Measurements from ENCODE around the gene MTG2.

The MTG2 gene

DNA sequence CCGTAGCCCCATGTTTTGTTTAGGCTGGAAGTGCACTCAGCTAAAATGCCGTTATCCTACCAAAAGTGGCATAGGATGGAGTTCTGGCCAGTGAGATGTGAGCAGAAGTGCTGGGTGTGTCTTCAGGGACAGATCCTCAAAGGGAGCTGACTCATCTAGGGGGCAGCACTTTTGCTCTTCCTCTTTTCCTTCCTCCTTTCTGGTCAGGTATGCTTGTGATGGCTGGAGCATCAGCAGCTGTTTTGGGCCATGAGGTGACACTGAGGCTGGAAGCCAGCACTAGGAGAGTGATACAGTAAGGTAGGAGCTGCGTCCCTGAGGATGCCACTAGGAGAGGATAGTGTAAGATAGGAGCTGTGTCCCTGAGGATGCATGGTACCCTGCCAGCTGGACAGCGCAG is 50.9 kb downstream of the MTG2 start:
- DNase-seq (ENCODE audit: low spot score): no peak
- Histone ChIP-seq H3K4me3 (no peak overlapping the region), H3K27ac (no peak overlapping the region)
- TF ChIP-seq, protein P1, sequence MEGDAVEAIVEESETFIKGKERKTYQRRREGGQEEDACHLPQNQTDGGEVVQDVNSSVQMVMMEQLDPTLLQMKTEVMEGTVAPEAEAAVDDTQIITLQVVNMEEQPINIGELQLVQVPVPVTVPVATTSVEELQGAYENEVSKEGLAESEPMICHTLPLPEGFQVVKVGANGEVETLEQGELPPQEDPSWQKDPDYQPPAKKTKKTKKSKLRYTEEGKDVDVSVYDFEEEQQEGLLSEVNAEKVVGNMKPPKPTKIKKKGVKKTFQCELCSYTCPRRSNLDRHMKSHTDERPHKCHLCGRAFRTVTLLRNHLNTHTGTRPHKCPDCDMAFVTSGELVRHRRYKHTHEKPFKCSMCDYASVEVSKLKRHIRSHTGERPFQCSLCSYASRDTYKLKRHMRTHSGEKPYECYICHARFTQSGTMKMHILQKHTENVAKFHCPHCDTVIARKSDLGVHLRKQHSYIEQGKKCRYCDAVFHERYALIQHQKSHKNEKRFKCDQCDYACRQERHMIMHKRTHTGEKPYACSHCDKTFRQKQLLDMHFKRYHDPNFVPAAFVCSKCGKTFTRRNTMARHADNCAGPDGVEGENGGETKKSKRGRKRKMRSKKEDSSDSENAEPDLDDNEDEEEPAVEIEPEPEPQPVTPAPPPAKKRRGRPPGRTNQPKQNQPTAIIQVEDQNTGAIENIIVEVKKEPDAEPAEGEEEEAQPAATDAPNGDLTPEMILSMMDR (IDR thresholded peaks at IDR 0.05): no peak

DNA sequence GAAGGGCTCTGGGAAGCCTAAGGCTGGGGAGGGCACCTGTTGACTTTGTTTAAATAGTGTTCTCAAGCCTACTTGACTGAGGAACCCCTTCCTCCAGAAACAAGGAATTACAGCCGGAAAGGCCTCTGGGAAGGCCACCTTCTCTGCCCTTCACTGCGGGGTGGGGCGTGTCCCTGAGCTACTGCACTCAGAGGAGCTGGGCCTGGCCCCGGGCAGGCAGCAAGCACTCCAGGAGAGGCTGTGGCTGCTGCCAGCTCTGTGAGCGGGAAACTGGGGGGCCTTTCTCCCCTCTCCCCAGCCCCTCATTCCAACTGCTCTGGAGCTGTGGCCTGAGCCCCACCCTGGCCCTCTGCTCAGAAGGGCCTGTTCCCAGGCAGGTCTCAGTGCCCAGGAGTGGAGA is 51.5 kb downstream of the MTG2 start:
- TF ChIP-seq, protein P1 (IDR thresholded peaks at IDR 0.05): no peak
- no peak overlapping the region for H3K4me3 ChIP-seq
- no peak overlapping the region for H3K27ac ChIP-seq
- no peak for DNase-seq (ENCODE audit: low spot score)

- no peak overlapping the region for H3K4me3 ChIP-seq
Observed at GRCh38 chr20:62235001-62235776, 52.4 kb downstream of the MTG2 start.

GRCh38 chr20:62235777-62236157 is 52.9 kb downstream of the MTG2 start:
- no peak overlapping the region for H3K27ac ChIP-seq
- H3K4me3 ChIP-seq: no peak overlapping the region
- no peak for DNase-seq (ENCODE audit: low spot score)
- TF ChIP-seq, protein P1 (IDR thresholded peaks at IDR 0.05): no peak

More at GRCh38 chr20:62235001-62235776, 52.4 kb downstream of the MTG2 start:
- no peak for DNase-seq (ENCODE audit: low spot score)
- TF ChIP-seq, protein P1 (IDR thresholded peaks at IDR 0.05): no peak
- no peak overlapping the region for H3K27ac ChIP-seq

- no peak for DNase-seq (ENCODE audit: low spot score)
- H3K4me3 ChIP-seq: no peak overlapping the region
- H3K27ac ChIP-seq: no peak overlapping the region
- TF ChIP-seq, protein P1 (IDR thresholded peaks at IDR 0.05): no peak
Observed at GRCh38 chr20:62236200-62236599, 53.4 kb downstream of the MTG2 start.

DNA sequence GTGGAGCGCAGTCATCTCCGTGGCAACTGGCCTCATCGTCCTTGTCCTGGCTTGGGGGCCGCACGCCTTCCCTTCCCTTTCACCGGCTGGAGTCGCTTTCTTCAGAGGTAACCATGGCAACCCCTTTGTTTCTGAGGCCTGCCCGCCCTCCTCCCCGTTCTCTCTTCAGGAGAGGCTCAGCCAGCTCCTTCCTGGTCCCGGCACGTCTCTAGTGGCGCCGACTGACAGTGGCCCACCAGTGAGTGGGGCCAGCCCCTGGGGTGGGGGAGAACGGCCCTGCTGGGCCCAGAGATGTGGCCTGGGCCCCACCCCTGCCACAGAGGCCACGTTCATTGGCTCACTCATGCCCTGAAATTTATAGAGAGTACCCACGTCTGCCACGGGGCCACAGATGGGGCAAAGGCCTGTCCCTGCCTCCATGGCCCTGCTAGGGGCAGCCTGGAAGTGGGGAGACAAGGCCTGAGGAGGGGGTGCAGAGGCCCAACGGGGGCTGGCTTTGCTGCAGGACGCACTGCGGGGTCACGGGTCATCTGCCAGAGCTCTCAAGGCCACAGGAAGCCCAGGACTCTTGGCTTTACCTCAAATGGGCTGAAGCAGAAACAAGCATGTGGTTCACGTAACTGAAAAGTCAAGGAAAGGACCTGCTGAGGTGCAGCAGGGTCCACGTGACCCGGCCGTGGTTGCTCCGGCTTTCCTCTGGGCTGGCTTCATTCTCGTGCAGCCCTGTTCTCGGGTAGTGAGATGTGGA is 54.1 kb downstream of the MTG2 start:
- TF ChIP-seq, protein P1 (IDR thresholded peaks at IDR 0.05): no peak
- Histone ChIP-seq H3K27ac (no peak overlapping the region), H3K4me3 (peak overlapping the region; percentile 95)
- DNase-seq (ENCODE audit: low spot score): no peak

DNA sequence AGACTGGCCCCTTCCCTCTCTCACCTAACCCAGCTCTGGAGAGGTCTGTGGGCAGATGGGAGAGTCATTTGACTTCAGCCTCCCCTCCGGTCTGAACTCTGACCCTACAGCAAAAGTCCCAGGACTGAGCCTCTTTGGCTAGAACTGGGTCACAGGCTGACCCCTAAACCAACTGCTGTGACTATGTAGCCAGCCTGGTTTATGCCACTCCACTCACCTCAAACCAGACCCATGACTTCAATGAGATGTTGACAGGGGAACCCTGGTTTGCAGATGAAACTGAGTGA is 54.6 kb downstream of the MTG2 start:
- no peak overlapping the region for H3K27ac ChIP-seq

More for the DNA sequence above, 54.6 kb downstream of the MTG2 start:
- H3K4me3 ChIP-seq: peak overlapping the region; percentile 95
- TF ChIP-seq, protein P1 (IDR thresholded peaks at IDR 0.05): no peak
- no peak for DNase-seq (ENCODE audit: low spot score)
